Measurements from ENCODE around the gene PCARE.

DNA sequence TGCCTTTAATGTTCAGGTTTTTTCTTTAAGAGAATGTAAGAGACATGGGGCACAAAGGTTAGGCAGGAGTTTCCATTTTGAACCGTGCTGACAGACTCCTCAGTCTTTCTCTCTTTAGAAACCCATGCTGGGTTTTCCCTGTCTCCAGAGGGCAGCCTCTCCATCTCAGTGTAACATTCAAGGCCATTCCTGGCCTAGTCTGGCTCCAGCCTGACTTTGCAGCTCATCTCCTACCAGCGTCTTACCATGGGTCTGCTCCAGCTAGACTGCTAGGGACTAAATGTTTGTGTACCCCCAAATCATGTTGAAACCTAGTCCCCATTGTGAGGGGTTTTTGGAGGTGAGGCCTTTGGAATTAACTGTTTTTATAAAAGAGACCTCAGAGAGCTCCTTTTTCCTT is 31.1 kb upstream of the PCARE start:
- TF ChIP-seq, protein P1, sequence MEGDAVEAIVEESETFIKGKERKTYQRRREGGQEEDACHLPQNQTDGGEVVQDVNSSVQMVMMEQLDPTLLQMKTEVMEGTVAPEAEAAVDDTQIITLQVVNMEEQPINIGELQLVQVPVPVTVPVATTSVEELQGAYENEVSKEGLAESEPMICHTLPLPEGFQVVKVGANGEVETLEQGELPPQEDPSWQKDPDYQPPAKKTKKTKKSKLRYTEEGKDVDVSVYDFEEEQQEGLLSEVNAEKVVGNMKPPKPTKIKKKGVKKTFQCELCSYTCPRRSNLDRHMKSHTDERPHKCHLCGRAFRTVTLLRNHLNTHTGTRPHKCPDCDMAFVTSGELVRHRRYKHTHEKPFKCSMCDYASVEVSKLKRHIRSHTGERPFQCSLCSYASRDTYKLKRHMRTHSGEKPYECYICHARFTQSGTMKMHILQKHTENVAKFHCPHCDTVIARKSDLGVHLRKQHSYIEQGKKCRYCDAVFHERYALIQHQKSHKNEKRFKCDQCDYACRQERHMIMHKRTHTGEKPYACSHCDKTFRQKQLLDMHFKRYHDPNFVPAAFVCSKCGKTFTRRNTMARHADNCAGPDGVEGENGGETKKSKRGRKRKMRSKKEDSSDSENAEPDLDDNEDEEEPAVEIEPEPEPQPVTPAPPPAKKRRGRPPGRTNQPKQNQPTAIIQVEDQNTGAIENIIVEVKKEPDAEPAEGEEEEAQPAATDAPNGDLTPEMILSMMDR (IDR thresholded peaks at IDR 0.05) = no peak
- no peak for TF ChIP-seq POLR2A (IDR thresholded peaks at IDR 0.05)
